Renal pelvis (tissue), 3 donors: ENCODE measurements around the gene CCL7. TPM values are rescaled to one million over a fixed set of nuclear protein-coding genes. Genes with fewer than 3 reads are reported as not detected.

ENCODE experiments used
- polyA plus RNA-seq, 3 donors: library from polyadenylated mRNA; unstranded; fragments of 120-200 nt; gene quantifications; one replicate each; pipeline ENCODE4 v1.2.1, GENCODE V29; 2013; ENCODE audit not compliant: insufficient read length in 3 of 3

The CCL7 gene
- polyA plus RNA-seq, 3 donors: not detected

Other genes with a start within 250 kb of the CCL7 start
- gene CCL2, start 14.9 kb upstream of the CCL7 start, polyA plus RNA-seq: 10 to 100 TPM; 14.9 to 17.8 (median 15.7) TPM
- gene CCL11, start 15.5 kb downstream of the CCL7 start, polyA plus RNA-seq: 1 to 10 TPM in 2 of 3 donors, under 1 TPM in 1; 0.43 to 1.2 (median 1.2) TPM
- under 1 TPM in 2 of 3 donors, not detected in 1; 0.09 to 0.18 TPM for gene CCL8, start 49.2 kb downstream of the CCL7 start, polyA plus RNA-seq
- under 1 TPM in 2 of 3 donors, not detected in 1; 0.10 to 0.27 TPM for gene CCL13, start 86.3 kb downstream of the CCL7 start, polyA plus RNA-seq
- gene CCL1, start 93.0 kb downstream of the CCL7 start, polyA plus RNA-seq: not detected